PC-9 (cell line): Measurements from ENCODE around the gene CCDC63. TPM values are rescaled to one million over a fixed set of nuclear protein-coding genes. Genes with fewer than 3 reads are reported as not detected.

Source experiments
- BruUV-seq: library from RNA; stranded (reverse); fragments of 400-500 nt; replicated peaks from 2 replicates; lab custom pipeline; 2021; lab: Mats Ljungman, UMichigan
- CTCF ChIA-PET: fragments of 300-600 bp; sonication (Branson Sonifier 250); formaldehyde crosslinking; loops from one replicate; lab custom pipeline; 2022; ENCODE audit warnings: antibody characterized with exemption; lab: Charles Lee
- POLR2A ChIA-PET: fragments of 300-600 bp; sonication (Branson Sonifier 250); formaldehyde crosslinking; loops from one replicate; lab custom pipeline; 2022; ENCODE audit warnings: antibody characterized with exemption; ENCODE audit not compliant: unreplicated experiment; lab: Charles Lee
- DNase-seq, 2 experiments: peaks; one replicate each; pipeline versions ENCODE4 v3.0.0 to v3.0.0-alpha.2; 2015 to 2022; ENCODE audit warnings: mixed read lengths in 1 of 2
- H2AFZ ChIP-seq: fragments of 200-600 bp; sonication (generic); 2 replicates; pipeline ENCODE4 v1.8.1; 2017; ENCODE audit warnings: antibody characterized with exemption
- H3F3A ChIP-seq: fragments of 200-600 bp; sonication (generic); 2 replicates; pipeline ENCODE4 v1.8.1; 2017; ENCODE audit warnings: antibody characterized with exemption, mild to moderate bottlenecking, low read depth; ENCODE audit not compliant: insufficient read depth
- H3K27ac ChIP-seq: fragments of 200-600 bp; sonication (generic); 2 replicates; pipeline ENCODE4 v1.6.1; 2016; ENCODE audit warnings: mixed run types
- H3K27me3 ChIP-seq: fragments of 200-600 bp; sonication (generic); 2 replicates; pipeline ENCODE4 v1.6.1; 2016; ENCODE audit warnings: low read depth, mixed run types; ENCODE audit not compliant: insufficient read depth
- H3K36me3 ChIP-seq: fragments of 200-600 bp; sonication (generic); 2 replicates; pipeline ENCODE4 v1.6.1; 2016; ENCODE audit warnings: low read depth, mixed run types
- H3K4me1 ChIP-seq: fragments of 200-600 bp; sonication (generic); replicated peaks from 2 replicates; pipeline ENCODE4 v1.6.1; 2016; ENCODE audit warnings: mixed run types; ENCODE audit not compliant: insufficient read depth
- H3K4me2 ChIP-seq: fragments of 200-600 bp; sonication (generic); 2 replicates; pipeline ENCODE4 v1.6.1; 2017; ENCODE audit warnings: mixed run types
- H3K4me3 ChIP-seq: fragments of 200-600 bp; sonication (generic); 2 replicates; pipeline ENCODE4 v1.6.1; 2016; ENCODE audit warnings: mixed run types
- H3K79me2 ChIP-seq: fragments of 200-600 bp; sonication (generic); 2 replicates; pipeline ENCODE4 v1.6.1; 2017; ENCODE audit warnings: low read depth, mixed run types
- H3K9me2 ChIP-seq: fragments of 200-600 bp; sonication (generic); 2 replicates; pipeline ENCODE4 v1.8.1; 2017; ENCODE audit warnings: mild to moderate bottlenecking; ENCODE audit not compliant: insufficient read depth
- H3K9me3 ChIP-seq: fragments of 200-600 bp; sonication (generic); 2 replicates; pipeline ENCODE4 v1.8.1; 2016; ENCODE audit warnings: low read depth; ENCODE audit not compliant: insufficient read depth
- H4K20me1 ChIP-seq: fragments of 200-600 bp; sonication (generic); 2 replicates; pipeline ENCODE4 v1.8.1; 2017; ENCODE audit not compliant: insufficient read depth
- EZH2 ChIP-seq: fragments of 200-600 bp; sonication (generic); IDR thresholded peaks from 2 replicates; pipeline ENCODE4 v1.8.0; 2017; ENCODE audit warnings: antibody characterized with exemption, low read depth
- intact Hi-C: fragments of 100-400 bp; cut with micrococcal nuclease; formaldehyde crosslinking; loops from one replicate; pipeline ENCODE4 v1.10.0; 2022; ENCODE audit not compliant: unreplicated experiment
- total RNA-seq: library from RNA; stranded (reverse); gene quantifications from 2 replicates; pipeline ENCODE4 v1.2.3, GENCODE V29; 2021
- TF ChIP-seq, protein P1 (sequence below): fragments of 200-600 bp; sonication (generic); conservative IDR thresholded peaks from 2 replicates; pipeline ENCODE4 v1.6.1; 2017; ENCODE audit warnings: mixed run types, antibody characterized with exemption, mild to moderate bottlenecking, moderate library complexity

CCDC63 gene
- total RNA-seq, 1 experiment from 2014 or later, result not detected

GRCh38 chr12:110822821-110823415 lies 23.9 kb upstream of the CCDC63 start:
- TF ChIP-seq, protein P1, sequence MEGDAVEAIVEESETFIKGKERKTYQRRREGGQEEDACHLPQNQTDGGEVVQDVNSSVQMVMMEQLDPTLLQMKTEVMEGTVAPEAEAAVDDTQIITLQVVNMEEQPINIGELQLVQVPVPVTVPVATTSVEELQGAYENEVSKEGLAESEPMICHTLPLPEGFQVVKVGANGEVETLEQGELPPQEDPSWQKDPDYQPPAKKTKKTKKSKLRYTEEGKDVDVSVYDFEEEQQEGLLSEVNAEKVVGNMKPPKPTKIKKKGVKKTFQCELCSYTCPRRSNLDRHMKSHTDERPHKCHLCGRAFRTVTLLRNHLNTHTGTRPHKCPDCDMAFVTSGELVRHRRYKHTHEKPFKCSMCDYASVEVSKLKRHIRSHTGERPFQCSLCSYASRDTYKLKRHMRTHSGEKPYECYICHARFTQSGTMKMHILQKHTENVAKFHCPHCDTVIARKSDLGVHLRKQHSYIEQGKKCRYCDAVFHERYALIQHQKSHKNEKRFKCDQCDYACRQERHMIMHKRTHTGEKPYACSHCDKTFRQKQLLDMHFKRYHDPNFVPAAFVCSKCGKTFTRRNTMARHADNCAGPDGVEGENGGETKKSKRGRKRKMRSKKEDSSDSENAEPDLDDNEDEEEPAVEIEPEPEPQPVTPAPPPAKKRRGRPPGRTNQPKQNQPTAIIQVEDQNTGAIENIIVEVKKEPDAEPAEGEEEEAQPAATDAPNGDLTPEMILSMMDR, result no peak
- no peak for TF ChIP-seq EZH2
- Histone ChIP-seq H2AFZ (no peak overlapping the region), H3K27ac (no peak overlapping the region), H3K9me3 (no peaks in the 10 kb centered on the region), H3F3A (no peaks in the 10 kb centered on the region), H3K4me3 (no peak overlapping the region), H3K4me2 (no peak overlapping the region), H3K79me2 (no peaks in the 10 kb centered on the region), H4K20me1 (no peaks in the 10 kb centered on the region), H3K9me2 (no peaks in the 10 kb centered on the region), H3K27me3 (no peaks in the 10 kb centered on the region; the same call in 1 of the 2 replicates), H3K4me1 (no peaks in the 10 kb centered on the region), H3K36me3 (no peaks in the 10 kb centered on the region)
- intact Hi-C loops, result loop anchor here (10.0 kb wide), 1 partner anchor 118 kb away; no protein-coding TSS in a partner anchor
- CTCF ChIA-PET, result interaction anchor here (0.6 kb wide), 1 partner anchor 127 kb away, joined by 4 read pairs; no protein-coding TSS in a partner anchor
- no TSS peak for BruUV-seq
- DNase-seq, result no peak
- POLR2A ChIA-PET, result no interaction called here

GRCh38 chr12:110824342-110824741 lies 22.4 kb upstream of the CCDC63 start:
- TF ChIP-seq EZH2, result no peak
- TF ChIP-seq, protein P1, result no peak
- CTCF ChIA-PET, result interaction anchor here (0.5 kb wide), 1 partner anchor 8 kb away, joined by 5 read pairs; no protein-coding TSS in a partner anchor
- Histone ChIP-seq H3K4me1 (no peaks in the 10 kb centered on the region), H3K4me2 (no peak overlapping the region), H2AFZ (no peak overlapping the region), H3K9me2 (no peaks in the 10 kb centered on the region), H3K27ac (no peak overlapping the region), H3F3A (no peaks in the 10 kb centered on the region), H3K36me3 (no peaks in the 10 kb centered on the region), H3K9me3 (no peaks in the 10 kb centered on the region), H3K79me2 (no peaks in the 10 kb centered on the region), H3K4me3 (no peak overlapping the region), H3K27me3 (no peaks in the 10 kb centered on the region; the same call in 1 of the 2 replicates), H4K20me1 (no peaks in the 10 kb centered on the region)
- intact Hi-C loops, result loop anchor here (10.0 kb wide), 1 partner anchor 120 kb away; no protein-coding TSS in a partner anchor
- POLR2A ChIA-PET, result no interaction called here
- BruUV-seq, result no TSS peak
- DNase-seq, result no peak

DNA sequence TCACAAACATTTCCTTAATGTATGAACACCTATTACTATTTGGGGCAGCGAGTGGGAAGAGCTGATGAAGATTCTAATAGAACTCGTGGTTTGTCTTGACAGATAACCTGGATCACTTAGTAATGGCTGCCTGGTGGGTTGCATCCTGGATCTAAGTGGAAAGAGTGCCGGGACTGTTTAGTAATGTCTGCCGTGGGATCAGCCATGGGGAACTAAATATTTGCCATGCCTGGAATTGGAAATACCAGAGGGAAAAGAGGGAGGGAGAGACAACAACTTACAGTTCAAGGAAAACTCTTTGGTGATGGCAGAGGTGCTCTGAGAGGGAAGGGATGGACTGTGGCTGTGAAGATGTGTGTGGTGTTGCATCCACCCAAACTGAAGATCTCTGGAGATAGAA lies 21.3 kb upstream of the CCDC63 start:
- H3K79me2 ChIP-seq, result no peaks in the 10 kb centered on the region
- no peak overlapping the region for H3K27ac ChIP-seq
- H2AFZ ChIP-seq, result no peak overlapping the region
- DNase-seq, result no peak
- H3K4me1 ChIP-seq, result no peaks in the 10 kb centered on the region
- H3K4me2 ChIP-seq, result no peak overlapping the region
- no peaks in the 10 kb centered on the region; the same call in 1 of the 2 replicates for H3K27me3 ChIP-seq
- no peaks in the 10 kb centered on the region for H3F3A ChIP-seq
- no peaks in the 10 kb centered on the region for H4K20me1 ChIP-seq
- no TSS peak for BruUV-seq
- CTCF ChIA-PET, result no interaction called here
- H3K4me3 ChIP-seq, result no peak overlapping the region
- no peaks in the 10 kb centered on the region for H3K36me3 ChIP-seq
- POLR2A ChIA-PET, result no interaction called here
- H3K9me3 ChIP-seq, result no peaks in the 10 kb centered on the region
- H3K9me2 ChIP-seq, result no peaks in the 10 kb centered on the region
- TF ChIP-seq EZH2, result no peak
- TF ChIP-seq, protein P1, result no peak
- intact Hi-C loops, result loop anchor here (5.0 to 10.0 kb wide), 2 partner anchors 121 to 313 kb away; no protein-coding TSS in a partner anchor
